HCT116 (cell line): Measurements from ENCODE around the gene SNURF.

ENCODE experiments used
- ATF3 ChIP-seq: IDR thresholded peaks from 2 replicates; pipeline ENCODE4 v1.6.1; 2012
- CTCF ChIP-seq, 3 experiments: fragments of 200-600 bp in 1 of 3; sonication (generic) in 1 of 3; IDR thresholded peaks in 2 of 3; conservative IDR thresholded peaks in 1 of 3; 2 replicates each; pipeline ENCODE4 v1.5.1; 2012 to 2017; ENCODE audit warnings: low read depth in 2 of 3, low read length in 2 of 3, antibody characterized with exemption in 1 of 3, borderline replicate concordance in 1 of 3, control low read depth in 1 of 3, mild to moderate bottlenecking in 1 of 3, mixed read lengths in 1 of 3, mixed run types in 1 of 3, moderate library complexity in 1 of 3; ENCODE audit not compliant: insufficient read depth in 1 of 3
- POLR2A ChIP-seq: IDR thresholded peaks from 2 replicates; pipeline ENCODE4 v1.7.0; 2011; ENCODE audit warnings: borderline replicate concordance; ENCODE audit not compliant: insufficient read depth, insufficient read length; ENCODE audit errors: extremely low read depth
- POLR2AphosphoS5 ChIP-seq: IDR thresholded peaks from 2 replicates; pipeline ENCODE4 v1.6.1; 2011; ENCODE audit warnings: mild to moderate bottlenecking, low read depth, low read length, moderate library complexity
- SP1 ChIP-seq: IDR thresholded peaks from 2 replicates; pipeline ENCODE4 v1.6.1; 2012; ENCODE audit warnings: low read depth

GRCh38 chr15:24955531-24955921 is 739 bp downstream of the SNURF start:
- TF ChIP-seq ATF3: no peak
- TF ChIP-seq CTCF (IDR thresholded peaks at IDR 0.05 in 2 of 3, conservative IDR thresholded peaks at IDR 0.05 in 1 of 3; ENCODE audit: borderline replicate concordance in 1 of 3, insufficient read depth in 1 of 3, low read depth in 2 of 3, low read length in 2 of 3): no peak
- TF ChIP-seq POLR2A: no peak
- TF ChIP-seq POLR2AphosphoS5: no peak
- no peak for TF ChIP-seq SP1
